Left ventricle myocardium inferior (tissue), 1 donor: ENCODE measurements around the gene MAPK10. TPM values are rescaled to one million over a fixed set of nuclear protein-coding genes. Genes with fewer than 3 reads are reported as not detected.

Source experiments
- DNase-seq: peaks from one replicate; pipeline ENCODE4 v3.0.0-alpha.2; 2020
- H3K27ac ChIP-seq: fragments of 200-600 bp; replicated peaks from 2 replicates; pipeline ENCODE4 v1.8.0; 2021
- H3K27me3 ChIP-seq: fragments of 200-600 bp; 2 replicates; pipeline ENCODE4 v1.8.0; 2021; ENCODE audit warnings: low read depth
- H3K36me3 ChIP-seq: fragments of 200-600 bp; 2 replicates; pipeline ENCODE4 v1.8.0; 2021
- H3K4me1 ChIP-seq: fragments of 200-600 bp; 2 replicates; pipeline ENCODE4 v1.8.0; 2021
- H3K4me3 ChIP-seq: fragments of 200-600 bp; 2 replicates; pipeline ENCODE4 v1.8.0; 2021; ENCODE audit warnings: mild to moderate bottlenecking, moderate library complexity
- H3K9me3 ChIP-seq: fragments of 200-600 bp; replicated peaks from 2 replicates; pipeline ENCODE4 v1.8.0; 2021
- intact Hi-C: fragments of 100-400 bp; cut with micrococcal nuclease; formaldehyde crosslinking; loops from one replicate; pipeline ENCODE4 v1.11.0; 2022
- total RNA-seq: library from RNA; stranded (reverse); fragmentation: NEBNext Ultra II Directional; extraction: Animal tissue kit (Norgen Biotek cat#: 25700); gene quantifications from one replicate; pipeline ENCODE4 v1.2.1, GENCODE V29; 2021
- TF ChIP-seq, protein P1 (sequence below): fragments of 200-600 bp; IDR thresholded peaks from 2 replicates; pipeline ENCODE4 v1.8.0; 2021; ENCODE audit warnings: antibody characterized with exemption, mild to moderate bottlenecking, borderline replicate concordance
- donor health status: DM: no; HTN: yes; CAD: no; lungs with severe emphysema.

Gene MAPK10
- total RNA-seq, 1 donor from 2014 or later = 4.0 TPM

DNA sequence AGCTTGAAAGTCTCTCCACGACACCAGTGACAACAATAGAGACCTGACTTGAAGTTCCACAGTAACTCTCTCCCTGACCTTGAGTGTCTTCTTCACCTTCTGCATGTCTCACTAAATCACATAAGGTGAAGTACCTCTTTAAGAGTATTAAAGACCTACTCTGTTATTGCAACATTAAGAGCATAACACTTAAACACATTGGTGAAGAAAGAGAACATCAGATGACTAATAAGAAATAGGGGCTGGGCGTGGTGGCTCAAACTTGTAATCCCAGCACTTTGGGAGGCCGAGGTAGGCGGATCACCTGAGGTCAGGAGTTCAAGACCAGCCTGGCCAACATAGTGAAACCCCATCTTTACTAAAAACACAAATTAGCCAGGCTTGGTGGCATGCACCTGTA lies 33.9 kb upstream of the MAPK10 start:
- peaks cover 7% of the 10 kb centered on the region for H3K9me3 ChIP-seq
- no peaks in the 10 kb centered on the region for H3K4me1 ChIP-seq
- no peaks in the 10 kb centered on the region for H3K36me3 ChIP-seq
- no peaks in the 10 kb centered on the region for H3K27me3 ChIP-seq
- no peak for DNase-seq
- no peak overlapping the region for H3K27ac ChIP-seq
- intact Hi-C loops = no loop called here
- no peak overlapping the region for H3K4me3 ChIP-seq
- TF ChIP-seq, protein P1, sequence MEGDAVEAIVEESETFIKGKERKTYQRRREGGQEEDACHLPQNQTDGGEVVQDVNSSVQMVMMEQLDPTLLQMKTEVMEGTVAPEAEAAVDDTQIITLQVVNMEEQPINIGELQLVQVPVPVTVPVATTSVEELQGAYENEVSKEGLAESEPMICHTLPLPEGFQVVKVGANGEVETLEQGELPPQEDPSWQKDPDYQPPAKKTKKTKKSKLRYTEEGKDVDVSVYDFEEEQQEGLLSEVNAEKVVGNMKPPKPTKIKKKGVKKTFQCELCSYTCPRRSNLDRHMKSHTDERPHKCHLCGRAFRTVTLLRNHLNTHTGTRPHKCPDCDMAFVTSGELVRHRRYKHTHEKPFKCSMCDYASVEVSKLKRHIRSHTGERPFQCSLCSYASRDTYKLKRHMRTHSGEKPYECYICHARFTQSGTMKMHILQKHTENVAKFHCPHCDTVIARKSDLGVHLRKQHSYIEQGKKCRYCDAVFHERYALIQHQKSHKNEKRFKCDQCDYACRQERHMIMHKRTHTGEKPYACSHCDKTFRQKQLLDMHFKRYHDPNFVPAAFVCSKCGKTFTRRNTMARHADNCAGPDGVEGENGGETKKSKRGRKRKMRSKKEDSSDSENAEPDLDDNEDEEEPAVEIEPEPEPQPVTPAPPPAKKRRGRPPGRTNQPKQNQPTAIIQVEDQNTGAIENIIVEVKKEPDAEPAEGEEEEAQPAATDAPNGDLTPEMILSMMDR = no peak

DNA sequence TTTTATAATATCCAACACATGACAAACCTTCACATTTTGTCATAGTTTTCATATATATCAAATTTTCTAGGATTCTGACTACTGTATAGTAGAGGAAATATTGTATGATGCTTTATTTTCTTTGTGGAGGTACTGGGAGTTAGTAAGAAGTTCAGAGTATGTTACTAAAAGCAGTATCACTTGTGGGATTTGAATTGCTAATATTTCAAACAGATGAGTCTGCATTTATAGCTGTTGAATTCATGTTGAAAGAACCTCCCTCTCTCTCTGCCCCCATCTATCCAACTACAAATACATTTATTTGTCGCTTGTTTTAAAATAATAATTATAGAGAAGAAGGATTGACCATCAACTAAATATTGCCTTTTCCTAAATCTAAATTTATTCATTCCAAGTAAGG lies 29.8 kb upstream of the MAPK10 start:
- H3K27me3 ChIP-seq = no peaks in the 10 kb centered on the region
- H3K4me1 ChIP-seq = no peaks in the 10 kb centered on the region
- no peaks in the 10 kb centered on the region for H3K9me3 ChIP-seq
- H3K4me3 ChIP-seq = no peak overlapping the region
- intact Hi-C loops = no loop called here
- TF ChIP-seq, protein P1 = no peak
- DNase-seq = no peak
- H3K36me3 ChIP-seq = no peaks in the 10 kb centered on the region
- no peak overlapping the region for H3K27ac ChIP-seq

DNA sequence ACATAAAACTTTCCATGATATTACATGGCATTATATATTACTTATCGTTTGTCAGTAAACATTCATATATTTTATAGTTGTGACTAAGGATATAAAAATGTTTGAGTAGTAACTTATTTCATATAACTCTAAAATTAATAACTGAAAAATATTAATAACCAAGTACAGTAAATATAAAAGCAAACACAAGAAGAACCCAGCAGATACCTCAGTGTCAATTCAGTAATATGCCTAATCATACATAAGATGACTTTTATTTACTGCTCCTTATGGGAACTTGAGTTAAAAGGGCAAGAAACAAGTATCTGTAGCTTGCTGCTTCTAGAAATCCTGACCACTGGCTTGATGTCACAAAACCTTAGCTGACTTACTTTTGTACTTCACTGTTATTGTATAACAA lies 28.4 kb upstream of the MAPK10 start:
- intact Hi-C loops = no loop called here
- Histone ChIP-seq H3K27me3 (no peaks in the 10 kb centered on the region), H3K36me3 (no peaks in the 10 kb centered on the region), H3K4me1 (no peaks in the 10 kb centered on the region), H3K27ac (no peak overlapping the region), H3K9me3 (no peaks in the 10 kb centered on the region), H3K4me3 (no peak overlapping the region)
- TF ChIP-seq, protein P1 = no peak
- no peak for DNase-seq

DNA sequence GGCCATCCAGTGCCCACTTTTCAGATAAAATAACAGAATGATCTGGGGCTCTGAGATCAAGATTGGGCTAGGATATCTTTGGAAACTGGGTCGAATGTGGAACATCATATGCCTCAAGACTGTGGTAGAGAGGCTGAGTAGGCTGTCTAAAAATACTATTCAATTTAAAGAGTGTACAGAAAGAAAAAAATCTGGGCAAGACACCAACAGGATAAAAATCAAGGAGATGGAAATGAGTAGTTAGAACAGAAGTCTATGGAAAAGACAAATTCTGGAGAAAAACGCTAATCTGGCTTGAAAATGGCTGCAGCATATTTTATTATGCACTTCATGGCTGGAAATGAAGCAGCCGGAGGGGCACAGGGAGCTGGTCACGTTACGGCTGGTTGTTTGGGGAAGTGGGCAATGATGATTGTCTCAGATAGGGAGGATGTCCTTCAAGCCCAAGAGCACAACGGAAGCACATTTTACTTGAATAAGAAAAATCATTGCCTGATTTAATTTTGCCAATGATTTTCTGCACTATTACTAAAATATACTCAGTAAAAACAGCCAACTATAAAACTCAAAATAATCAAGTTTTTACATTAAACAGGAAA lies 27.1 kb upstream of the MAPK10 start:
- intact Hi-C loops = no loop called here
- Histone ChIP-seq H3K4me1 (no peaks in the 10 kb centered on the region), H3K9me3 (no peaks in the 10 kb centered on the region), H3K27ac (no peak overlapping the region), H3K27me3 (no peaks in the 10 kb centered on the region), H3K36me3 (no peaks in the 10 kb centered on the region), H3K4me3 (no peak overlapping the region)
- DNase-seq = no peak
- TF ChIP-seq, protein P1 = no peak

DNA sequence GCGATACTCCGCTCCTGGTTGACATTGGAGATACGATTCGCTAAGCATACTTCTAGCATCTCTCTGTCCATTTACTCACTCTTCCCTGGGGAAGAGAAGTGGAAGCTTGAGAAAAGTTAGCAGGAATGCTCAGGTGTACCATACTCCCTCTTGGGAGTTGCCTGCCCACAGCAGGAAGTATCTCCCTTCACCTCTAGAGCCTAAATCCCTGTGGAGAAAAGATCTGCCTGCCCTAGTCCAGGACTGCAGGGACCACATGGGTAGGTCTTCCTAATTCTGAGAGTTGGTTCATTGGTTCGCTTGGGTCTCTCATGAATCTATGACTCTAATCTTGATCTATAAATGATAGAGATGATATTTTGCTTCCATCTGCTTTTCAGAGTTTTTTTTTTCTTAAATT lies 26.3 kb upstream of the MAPK10 start:
- TF ChIP-seq, protein P1 = no peak
- intact Hi-C loops = no loop called here
- H3K27me3 ChIP-seq = no peaks in the 10 kb centered on the region
- H3K27ac ChIP-seq = no peak overlapping the region
- no peaks in the 10 kb centered on the region for H3K36me3 ChIP-seq
- H3K4me1 ChIP-seq = no peaks in the 10 kb centered on the region
- no peaks in the 10 kb centered on the region for H3K9me3 ChIP-seq
- H3K4me3 ChIP-seq = no peak overlapping the region
- DNase-seq = no peak

DNA sequence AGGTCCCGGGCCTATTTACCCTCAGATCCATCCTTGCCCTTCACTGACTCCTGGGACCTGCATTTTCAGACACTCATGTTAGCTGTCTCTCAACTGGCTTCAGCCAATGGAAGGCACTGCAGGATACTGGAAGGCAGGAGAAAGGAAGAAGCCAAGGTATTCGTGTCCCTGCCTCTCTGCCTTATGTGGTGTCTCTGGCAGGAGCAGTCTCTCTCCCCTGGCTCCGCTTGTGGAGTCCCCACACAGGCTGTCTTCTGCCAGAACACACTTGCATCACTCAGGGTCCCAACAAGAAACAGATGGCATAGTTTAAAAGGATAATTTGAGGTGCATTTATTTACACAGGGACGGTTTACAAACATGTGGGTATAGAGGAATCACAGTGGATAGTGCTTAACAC lies 21.6 kb upstream of the MAPK10 start:
- intact Hi-C loops = no loop called here
- no peaks in the 10 kb centered on the region for H3K27me3 ChIP-seq
- H3K4me3 ChIP-seq = no peak overlapping the region
- no peak for DNase-seq
- no peaks in the 10 kb centered on the region for H3K36me3 ChIP-seq
- no peaks in the 10 kb centered on the region for H3K4me1 ChIP-seq
- TF ChIP-seq, protein P1 = no peak
- H3K9me3 ChIP-seq = peaks cover 13% of the 10 kb centered on the region
- no peak overlapping the region for H3K27ac ChIP-seq
